IPS-15b (cell line): Measurements from ENCODE around the gene CACNG3.

Experiments
- H3K27me3 ChIP-seq: one replicate; pipeline ENCODE4 v1.6.1; 2013; ENCODE audit warnings: low read length; ENCODE audit not compliant: control insufficient read depth, insufficient read depth
- H3K36me3 ChIP-seq: one replicate; pipeline ENCODE4 v1.6.1; 2013; ENCODE audit warnings: low read length; ENCODE audit not compliant: control insufficient read depth, insufficient read depth
- H3K4me1 ChIP-seq: one replicate; pipeline ENCODE4 v1.6.1; 2013; ENCODE audit warnings: mild to moderate bottlenecking, low read length; ENCODE audit not compliant: control insufficient read depth, insufficient read depth
- H3K4me3 ChIP-seq: one replicate; pipeline ENCODE4 v1.5.1; 2013; ENCODE audit warnings: low read depth, low read length
- H3K9ac ChIP-seq: one replicate; pipeline ENCODE4 v1.6.1; 2013; ENCODE audit warnings: low read depth, mild to moderate bottlenecking, low read length
- H3K9me3 ChIP-seq: one replicate; pipeline ENCODE4 v1.6.1; 2013; ENCODE audit warnings: mild to moderate bottlenecking, low read length; ENCODE audit not compliant: control insufficient read depth, insufficient read depth

CACNG3 gene

GRCh38 chr16:24309258-24310142 lies 53.4 kb downstream of the CACNG3 start:
- H3K4me1 ChIP-seq: no peaks in the 10 kb centered on the region
- no peaks in the 10 kb centered on the region for H3K36me3 ChIP-seq
- H3K27me3 ChIP-seq: no peaks in the 10 kb centered on the region
- no peaks in the 10 kb centered on the region for H3K9me3 ChIP-seq
- H3K9ac ChIP-seq: no peak overlapping the region
- H3K4me3 ChIP-seq: no peak overlapping the region

GRCh38 chr16:24315343-24315742 lies 59.2 kb downstream of the CACNG3 start:
- H3K9ac ChIP-seq: no peak overlapping the region
- H3K27me3 ChIP-seq: no peaks in the 10 kb centered on the region
- no peaks in the 10 kb centered on the region for H3K36me3 ChIP-seq
- H3K4me1 ChIP-seq: peaks cover 5% of the 10 kb centered on the region
- no peaks in the 10 kb centered on the region for H3K9me3 ChIP-seq
- no peak overlapping the region for H3K4me3 ChIP-seq

DNA sequence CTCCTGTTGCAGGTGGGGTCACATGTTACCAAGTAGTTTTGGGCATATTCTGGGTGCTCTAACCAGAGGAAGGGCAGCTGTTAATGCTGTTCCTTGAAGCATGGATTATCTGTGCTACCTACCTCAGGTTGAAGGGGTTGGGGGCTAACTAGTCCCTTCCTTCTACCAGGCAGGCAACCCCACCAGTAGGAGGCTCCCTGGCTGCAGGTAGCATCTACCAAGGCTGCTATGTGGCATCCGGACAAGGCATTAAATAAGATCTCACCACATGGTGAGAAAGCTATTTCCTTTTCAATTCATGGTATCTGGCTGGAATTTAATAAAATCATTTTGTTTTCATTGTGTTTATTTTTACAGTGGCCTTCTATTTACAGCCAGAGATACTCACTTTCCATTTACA lies 62.5 kb downstream of the CACNG3 start:
- Histone ChIP-seq H3K27me3 (no peaks in the 10 kb centered on the region), H3K4me1 (peaks cover 5% of the 10 kb centered on the region), H3K4me3 (no peak overlapping the region), H3K9ac (no peak overlapping the region), H3K36me3 (no peaks in the 10 kb centered on the region), H3K9me3 (no peaks in the 10 kb centered on the region)

- H3K9ac ChIP-seq: no peak overlapping the region
- peaks cover 5% of the 10 kb centered on the region for H3K4me1 ChIP-seq
- no peaks in the 10 kb centered on the region for H3K36me3 ChIP-seq
- H3K9me3 ChIP-seq: no peaks in the 10 kb centered on the region
- H3K27me3 ChIP-seq: no peaks in the 10 kb centered on the region
- no peak overlapping the region for H3K4me3 ChIP-seq
These were observed 63.1 kb downstream of the CACNG3 start for GRCh38 chr16:24319126-24319814.

GRCh38 chr16:24322106-24322505 lies 66.0 kb downstream of the CACNG3 start:
- H3K9ac ChIP-seq: no peak overlapping the region
- H3K4me3 ChIP-seq: no peak overlapping the region
- H3K36me3 ChIP-seq: no peaks in the 10 kb centered on the region
- H3K4me1 ChIP-seq: peaks cover 5% of the 10 kb centered on the region
- H3K9me3 ChIP-seq: no peaks in the 10 kb centered on the region
- no peaks in the 10 kb centered on the region for H3K27me3 ChIP-seq

GRCh38 chr16:24324421-24324820 lies 68.3 kb downstream of the CACNG3 start:
- no peaks in the 10 kb centered on the region for H3K27me3 ChIP-seq
- H3K4me3 ChIP-seq: no peak overlapping the region
- no peak overlapping the region for H3K9ac ChIP-seq
- no peaks in the 10 kb centered on the region for H3K9me3 ChIP-seq
- no peaks in the 10 kb centered on the region for H3K4me1 ChIP-seq
- no peaks in the 10 kb centered on the region for H3K36me3 ChIP-seq

DNA sequence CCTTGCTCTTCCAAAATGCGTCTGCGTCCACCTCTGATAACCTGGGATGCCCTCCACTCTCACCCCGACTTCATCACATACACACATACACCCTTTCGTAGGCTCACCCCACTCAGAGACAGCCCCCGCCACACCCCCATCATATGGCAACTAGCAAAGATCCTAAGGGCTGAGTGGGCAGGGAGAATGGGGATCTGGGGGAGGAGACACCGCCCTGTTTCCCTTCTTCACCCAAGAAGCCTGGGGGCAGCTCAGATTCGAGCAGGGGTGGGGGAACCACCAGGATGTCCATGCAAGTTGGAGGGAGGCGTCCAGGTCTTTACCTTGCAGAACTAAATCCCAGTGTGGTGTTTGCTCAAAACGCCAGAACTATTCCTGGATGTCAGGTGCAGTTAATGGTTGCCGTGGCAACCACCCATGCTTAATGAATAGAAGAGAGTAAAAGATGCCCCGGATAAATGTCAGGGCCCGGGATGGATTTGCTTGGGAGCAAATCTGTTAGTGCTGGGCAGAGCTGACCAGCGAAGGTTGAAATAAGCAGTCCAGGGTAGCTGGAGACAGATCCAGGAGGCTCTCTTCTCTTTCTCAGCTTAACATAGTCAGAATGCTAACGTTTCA lies 72.8 kb downstream of the CACNG3 start:
- Histone ChIP-seq H3K4me1 (no peaks in the 10 kb centered on the region), H3K27me3 (no peaks in the 10 kb centered on the region), H3K4me3 (no peak overlapping the region)

GRCh38 chr16:24332178-24332577 lies 76.0 kb downstream of the CACNG3 start:
- no peak overlapping the region for H3K9ac ChIP-seq
- no peak overlapping the region for H3K4me3 ChIP-seq
- H3K36me3 ChIP-seq: no peaks in the 10 kb centered on the region
- H3K27me3 ChIP-seq: no peaks in the 10 kb centered on the region
- no peaks in the 10 kb centered on the region for H3K4me1 ChIP-seq
- no peaks in the 10 kb centered on the region for H3K9me3 ChIP-seq

More for the DNA sequence above, 72.8 kb downstream of the CACNG3 start:
- Histone ChIP-seq H3K9me3 (no peaks in the 10 kb centered on the region), H3K36me3 (no peaks in the 10 kb centered on the region), H3K9ac (no peak overlapping the region)

GRCh38 chr16:24332582-24333090 lies 76.5 kb downstream of the CACNG3 start:
- H3K27me3 ChIP-seq: no peaks in the 10 kb centered on the region
- H3K4me1 ChIP-seq: no peaks in the 10 kb centered on the region
- H3K4me3 ChIP-seq: no peak overlapping the region
- H3K36me3 ChIP-seq: no peaks in the 10 kb centered on the region
- no peak overlapping the region for H3K9ac ChIP-seq
- no peaks in the 10 kb centered on the region for H3K9me3 ChIP-seq

- Histone ChIP-seq H3K4me3 (no peak overlapping the region), H3K9me3 (no peaks in the 10 kb centered on the region), H3K36me3 (no peaks in the 10 kb centered on the region), H3K9ac (no peak overlapping the region), H3K4me1 (no peaks in the 10 kb centered on the region), H3K27me3 (no peaks in the 10 kb centered on the region)
These were observed 80.4 kb downstream of the CACNG3 start for GRCh38 chr16:24336491-24336890.

GRCh38 chr16:24337013-24337412 lies 80.9 kb downstream of the CACNG3 start:
- no peak overlapping the region for H3K9ac ChIP-seq
- H3K36me3 ChIP-seq: no peaks in the 10 kb centered on the region
- no peaks in the 10 kb centered on the region for H3K9me3 ChIP-seq
- no peaks in the 10 kb centered on the region for H3K4me1 ChIP-seq
- H3K27me3 ChIP-seq: no peaks in the 10 kb centered on the region
- no peak overlapping the region for H3K4me3 ChIP-seq
